Stimulated activated CD4-positive, alpha-beta T cell treated with anti-CD3 and anti-CD28 coated beads, TNF-alpha, amount 100 ng/mL, for 48 hours (primary cell): ENCODE data around the gene SNAI3.

Source experiments
- DNase-seq, 3 donors: peaks; one replicate each; pipeline ENCODE4 v3.0.0-alpha.2; 2020; ENCODE audit warnings: low read depth in 3 of 3

Gene SNAI3

DNA sequence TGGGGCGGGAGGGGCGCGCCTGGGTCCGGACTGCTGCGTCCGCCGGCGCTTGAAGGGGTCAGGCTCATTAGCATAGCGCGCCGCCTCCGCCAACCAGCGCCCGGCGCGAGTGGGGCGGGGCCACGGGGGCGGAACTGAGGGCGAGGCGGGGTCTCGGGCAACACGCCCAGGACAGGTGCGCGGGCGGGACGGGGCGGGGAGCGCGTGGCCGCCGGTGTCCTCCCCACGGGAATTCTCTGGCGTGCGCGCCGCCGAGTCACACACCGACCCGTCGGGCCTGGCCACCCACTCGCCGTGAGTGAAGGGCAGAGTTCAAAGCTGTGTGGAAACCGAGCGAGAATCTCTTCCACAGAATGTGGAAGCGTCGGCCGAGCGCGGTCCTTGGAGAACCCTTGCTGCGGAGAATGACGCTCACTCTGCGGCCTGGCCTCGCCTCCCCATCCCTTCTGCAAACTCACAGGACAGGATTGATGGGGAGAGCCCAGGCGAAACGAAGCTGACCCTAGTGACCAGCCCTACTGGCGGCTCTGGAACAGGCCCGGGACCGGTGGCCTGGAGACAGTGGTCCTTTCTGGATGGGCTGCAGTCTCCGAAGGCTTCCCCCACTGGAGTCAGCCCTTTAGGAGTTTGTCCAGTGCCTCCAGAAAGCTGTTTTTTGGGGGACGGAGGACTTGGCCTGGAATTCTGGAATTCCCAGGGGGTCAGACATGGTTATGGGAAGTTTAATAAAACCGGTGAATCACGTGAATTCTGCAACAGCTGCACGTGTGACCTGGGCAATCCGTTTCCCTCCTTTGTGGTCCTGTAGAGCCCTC lies at the start of gene SNAI3:
Gene SNAI3, minus strand, starts transcription at position 69 of the 815 bp plus-strand sequence. CDS start 101 bp downstream, outside the sequence.
- DNase-seq, result peak; percentile 70 to 91 (median 72)

DNA sequence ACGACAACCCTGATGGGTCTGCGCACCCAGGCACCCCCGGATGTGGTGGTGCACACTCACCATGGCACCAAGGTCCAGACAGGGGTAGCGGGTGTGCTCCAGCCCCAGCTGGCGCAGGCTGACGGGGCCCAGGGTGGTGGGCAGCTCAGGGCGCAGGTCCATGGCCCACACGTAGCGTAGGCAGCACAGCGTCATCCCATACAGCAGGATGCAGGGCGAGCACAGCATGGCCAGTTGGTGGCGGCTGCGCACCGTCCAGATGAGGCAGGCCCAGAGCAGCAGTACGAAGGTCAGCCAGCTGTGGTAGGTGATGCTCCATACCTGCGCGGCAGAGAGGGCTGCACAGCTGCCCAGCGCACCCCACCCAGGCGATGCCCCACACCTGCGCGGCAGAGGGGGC lies 49.8 kb upstream of the SNAI3 start:
- no peak for DNase-seq

DNA sequence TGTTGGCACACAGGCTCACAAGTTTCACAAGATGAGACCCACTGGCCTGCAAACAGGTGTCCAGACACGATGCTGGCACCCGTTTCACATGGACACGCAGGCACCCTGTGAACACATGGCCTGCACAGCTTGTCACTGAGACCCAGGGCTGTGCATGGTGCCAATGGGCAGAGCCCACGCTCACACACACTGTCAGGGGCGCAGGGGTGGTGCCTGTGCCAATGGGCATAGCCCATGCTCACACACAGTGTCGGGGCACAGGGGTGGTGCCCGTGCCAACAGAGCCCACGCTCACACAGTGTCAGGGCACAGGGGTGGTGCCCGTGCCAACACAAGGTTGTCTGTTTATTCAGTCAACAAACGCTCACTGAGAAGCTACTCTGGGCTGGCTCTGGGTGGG lies 49.3 kb upstream of the SNAI3 start:
- no peak for DNase-seq

DNA sequence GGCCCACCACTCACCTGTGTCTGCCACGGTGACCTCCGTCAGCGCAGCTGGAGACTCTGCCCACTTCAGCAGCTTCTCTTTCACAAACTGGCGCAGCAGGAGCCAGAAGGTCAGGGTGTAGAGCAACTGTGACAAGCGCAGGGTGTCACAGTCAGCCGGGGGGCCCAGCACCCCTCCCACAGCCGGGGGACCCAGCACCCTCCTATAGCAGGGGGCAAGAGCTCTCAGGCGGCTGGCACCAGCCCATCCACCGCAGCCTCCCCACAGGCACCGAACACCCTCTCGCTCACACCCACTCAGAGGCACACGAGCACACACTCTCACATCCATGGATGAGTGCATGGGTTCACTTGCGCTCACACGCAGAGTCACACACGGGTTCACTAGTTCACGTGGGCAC lies 48.8 kb upstream of the SNAI3 start:
- DNase-seq, result no peak

DNA sequence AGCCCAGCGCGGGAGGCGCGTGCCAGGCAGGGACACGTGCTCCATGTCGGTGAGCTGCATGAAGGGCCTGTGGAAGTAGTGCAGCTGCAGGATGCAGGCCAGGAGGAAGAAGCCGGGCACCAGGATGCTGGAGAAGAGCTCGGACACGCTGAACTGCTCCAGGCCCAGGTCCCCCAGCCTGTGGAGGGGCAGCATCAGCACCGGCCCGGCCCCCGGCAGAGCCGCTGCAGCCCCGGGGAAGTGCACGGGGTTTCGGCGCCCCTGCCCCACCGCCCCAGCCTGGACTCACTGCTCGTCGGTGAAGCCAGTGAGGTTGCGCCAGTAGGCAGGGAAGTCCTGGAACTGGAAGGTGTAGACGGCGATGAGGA lies 48.0 kb upstream of the SNAI3 start:
- no peak for DNase-seq

DNA sequence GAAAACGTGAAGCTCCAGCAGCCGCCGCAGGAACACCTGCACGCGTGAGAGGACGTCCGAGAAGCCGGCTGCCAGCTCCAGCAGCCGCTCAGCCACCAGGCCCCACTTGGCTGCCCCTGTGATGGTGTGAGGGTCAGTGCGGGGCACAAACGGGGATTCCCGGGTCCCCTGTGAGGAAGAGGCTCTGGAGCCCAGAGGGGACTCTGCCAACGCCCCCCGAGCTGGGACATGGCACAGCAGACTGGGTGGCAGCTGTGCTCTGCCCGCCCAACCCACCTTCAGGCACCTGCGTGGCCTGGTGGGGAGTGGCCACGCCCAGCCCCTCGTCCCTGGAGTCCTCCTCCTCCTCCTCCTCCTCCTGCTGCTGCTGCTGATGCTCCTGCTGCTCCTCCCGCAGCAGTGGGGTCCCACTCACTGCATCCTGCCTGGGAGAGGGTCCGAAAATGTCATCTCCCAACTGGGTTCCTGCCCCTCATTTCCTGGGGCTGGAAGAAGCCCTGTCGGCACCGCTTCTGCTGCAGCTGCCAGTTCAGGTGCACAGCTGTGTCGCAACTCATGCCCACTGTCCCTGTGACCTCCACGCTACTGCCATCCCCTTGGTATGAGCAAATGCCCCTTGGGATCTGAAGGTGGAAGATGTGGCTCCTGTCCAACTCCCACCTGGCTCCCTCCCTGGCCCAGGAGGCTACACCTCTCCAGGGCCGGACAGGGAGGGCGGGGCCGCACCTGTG lies 47.5 kb upstream of the SNAI3 start:
- no peak for DNase-seq

DNA sequence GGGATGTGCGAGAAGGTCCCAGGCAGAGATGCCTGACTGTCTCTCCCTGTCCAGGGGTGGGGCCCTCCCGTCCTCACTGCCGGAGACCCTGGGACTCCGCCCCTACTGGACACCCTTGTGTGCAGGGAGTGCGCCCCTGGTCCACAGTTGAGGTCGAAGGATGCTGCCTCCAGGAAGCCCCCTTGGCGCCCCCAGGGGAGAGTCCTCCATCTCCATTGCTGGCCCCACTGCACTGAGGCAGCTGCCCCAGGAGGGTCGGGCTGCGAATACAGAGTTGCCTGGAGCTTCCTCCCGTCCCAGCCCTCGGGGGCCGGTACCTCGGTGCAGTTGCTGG lies 46.6 kb upstream of the SNAI3 start:
- DNase-seq, result no peak

DNA sequence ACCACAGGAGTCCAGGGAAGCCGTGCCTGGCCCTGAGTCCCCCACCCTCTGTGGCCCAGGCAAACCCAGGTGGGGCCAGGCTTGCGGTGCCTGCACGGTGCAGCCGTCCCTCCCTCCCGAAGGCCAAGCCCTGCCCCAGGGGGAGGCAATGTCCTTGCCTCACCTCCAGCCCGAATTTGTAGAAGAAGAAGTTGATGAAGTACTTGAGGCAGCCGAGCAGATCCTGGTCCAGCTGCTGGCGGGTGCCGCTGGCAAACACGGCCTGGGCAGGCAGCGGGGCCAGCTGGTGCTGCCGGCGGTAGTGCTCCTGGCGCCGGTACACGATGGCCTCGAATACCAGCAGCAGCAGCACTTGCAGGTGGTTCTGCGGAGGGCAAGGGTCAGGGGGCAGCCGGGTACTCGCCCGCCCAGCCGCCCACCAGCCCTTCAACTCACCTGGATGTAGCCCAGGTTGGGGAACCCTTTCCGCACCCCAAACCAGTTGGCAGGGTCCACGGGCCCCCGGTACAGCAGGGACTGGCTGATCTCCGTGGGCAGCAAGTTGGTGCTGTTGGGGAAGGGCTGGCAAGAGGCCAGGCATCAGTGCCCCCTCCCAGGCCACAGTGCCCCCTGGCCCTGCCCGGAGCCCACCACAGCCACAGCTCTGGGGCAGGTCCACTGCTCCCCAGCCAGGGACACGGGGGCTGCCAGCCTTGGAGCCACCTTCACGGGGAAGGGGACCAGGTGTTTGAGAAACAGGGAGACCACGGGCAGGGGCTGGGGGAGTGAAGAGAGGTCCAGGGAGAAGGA lies 46.1 kb upstream of the SNAI3 start:
- no peak for DNase-seq

DNA sequence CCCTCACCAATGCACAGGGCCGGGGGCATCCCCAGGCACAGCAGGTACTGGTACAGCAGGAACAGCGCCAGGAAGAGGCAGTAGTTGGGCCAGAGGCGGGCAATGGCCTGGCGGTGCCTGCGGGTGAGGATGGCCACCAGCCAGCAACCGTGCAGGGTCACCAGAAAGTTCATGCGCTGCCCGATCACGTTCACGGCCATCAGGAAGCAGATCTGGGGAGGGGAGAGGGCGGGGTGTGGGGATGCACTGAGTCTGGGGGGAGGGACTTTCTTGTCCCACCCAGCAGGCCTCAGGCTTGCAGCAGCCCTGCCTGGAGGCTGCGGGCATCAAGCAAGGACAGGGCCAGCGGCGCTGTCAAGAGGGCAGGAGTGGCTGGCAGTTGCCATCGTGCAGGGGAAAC lies 45.4 kb upstream of the SNAI3 start:
- DNase-seq, result no peak

DNA sequence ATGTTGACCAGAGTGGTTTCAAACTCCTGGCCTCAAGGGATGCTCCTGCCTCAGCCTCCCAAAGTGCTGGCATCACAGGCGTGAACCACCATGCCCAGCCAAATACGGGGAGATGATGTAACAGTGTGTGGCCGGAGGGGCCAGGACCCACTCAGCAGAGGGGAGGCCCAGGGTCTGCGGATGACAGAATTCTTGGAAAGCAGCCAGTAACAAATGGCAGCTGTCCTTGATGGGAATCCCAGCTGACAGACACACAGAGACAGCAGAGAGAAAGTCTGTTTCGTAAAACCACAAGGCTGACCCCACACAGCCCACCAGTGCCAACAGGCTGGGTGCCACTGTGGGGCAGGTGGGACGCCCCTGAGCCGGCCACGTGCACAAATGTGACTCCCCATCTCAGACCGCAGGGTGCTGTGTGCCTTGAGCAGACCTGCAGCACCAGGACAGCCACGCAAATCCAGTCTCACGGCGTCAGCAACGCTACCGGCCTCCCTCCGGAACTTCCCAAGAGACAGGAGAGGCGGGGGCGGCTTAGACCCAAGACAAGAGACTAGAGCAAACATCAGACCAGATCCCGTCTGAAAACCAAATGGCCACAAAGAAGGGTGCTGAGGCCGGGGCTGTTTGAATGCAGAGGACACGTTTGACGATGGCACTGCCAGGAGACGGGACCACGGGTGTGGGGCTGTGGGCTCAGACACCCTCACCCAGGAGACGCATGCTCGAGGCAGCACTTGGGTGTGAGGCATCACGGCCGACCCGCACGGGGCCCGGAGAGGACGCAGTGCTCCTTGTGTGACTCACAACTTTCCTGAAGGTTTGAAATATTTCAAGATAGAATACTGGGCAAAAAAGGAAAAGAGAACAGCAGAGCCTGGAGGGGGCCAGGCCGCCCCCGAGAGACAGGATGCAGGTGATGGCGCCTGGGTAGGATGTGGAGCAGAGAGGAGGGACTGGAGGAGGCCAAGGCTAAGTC lies 44.6 kb upstream of the SNAI3 start:
- DNase-seq, result no peak

DNA sequence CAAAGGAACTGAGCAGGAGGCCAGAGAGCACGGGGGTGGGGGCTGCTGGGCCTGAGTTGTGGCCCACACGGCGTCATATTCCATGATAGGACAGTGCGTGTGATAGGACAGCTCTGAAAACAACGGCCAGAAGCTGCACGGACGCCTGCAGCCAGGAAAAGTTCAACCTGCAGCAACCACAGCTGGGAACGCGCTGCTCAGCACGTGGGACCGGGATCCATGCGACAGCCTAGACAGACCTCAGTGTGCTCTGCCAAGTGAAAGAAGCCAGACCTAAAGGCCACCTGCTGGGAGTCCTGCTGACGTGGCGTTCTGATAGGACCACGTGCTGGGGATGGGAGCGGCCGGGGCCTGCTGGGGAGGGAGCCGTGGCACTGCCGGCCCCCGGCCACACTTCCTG lies 41.6 kb upstream of the SNAI3 start:
- DNase-seq, result no peak

DNA sequence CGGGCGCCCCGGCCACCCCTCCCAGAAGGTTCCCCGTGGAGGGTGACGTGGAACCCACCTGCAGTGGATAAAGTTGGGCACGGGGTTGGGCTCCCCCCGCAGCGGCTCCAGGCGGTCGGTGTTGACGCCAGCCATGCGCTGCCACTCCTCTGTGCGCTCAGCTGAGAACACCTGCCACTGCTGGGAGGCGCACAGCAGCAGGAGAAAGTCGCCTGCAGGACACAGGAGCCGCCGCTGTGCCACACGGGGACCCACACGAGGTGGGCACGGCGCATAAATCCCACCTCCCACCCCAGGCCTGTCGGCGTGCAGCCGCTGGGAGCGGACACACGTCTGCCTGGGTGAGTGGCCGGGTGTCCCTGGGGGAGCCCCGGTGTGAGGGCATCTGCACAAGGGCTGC lies 40.7 kb upstream of the SNAI3 start:
- DNase-seq, result no peak

DNA sequence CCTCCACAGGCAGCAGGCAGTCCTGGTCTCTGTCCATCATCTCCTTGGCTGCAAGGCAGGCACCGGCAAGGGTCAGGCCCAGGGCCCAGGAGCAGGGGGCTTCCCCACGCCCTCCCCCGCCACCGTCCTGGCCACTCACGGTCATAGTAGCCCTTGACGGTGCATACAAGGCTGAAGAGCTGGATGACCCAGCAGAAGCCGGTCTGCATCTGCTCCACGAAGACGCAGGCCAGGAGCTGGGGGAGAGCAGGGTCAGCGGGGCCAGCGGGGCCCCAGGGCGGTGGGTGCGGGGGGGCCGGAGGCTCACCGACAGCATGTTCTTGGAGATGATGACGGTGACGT lies 40.1 kb upstream of the SNAI3 start:
- no peak for DNase-seq

DNA sequence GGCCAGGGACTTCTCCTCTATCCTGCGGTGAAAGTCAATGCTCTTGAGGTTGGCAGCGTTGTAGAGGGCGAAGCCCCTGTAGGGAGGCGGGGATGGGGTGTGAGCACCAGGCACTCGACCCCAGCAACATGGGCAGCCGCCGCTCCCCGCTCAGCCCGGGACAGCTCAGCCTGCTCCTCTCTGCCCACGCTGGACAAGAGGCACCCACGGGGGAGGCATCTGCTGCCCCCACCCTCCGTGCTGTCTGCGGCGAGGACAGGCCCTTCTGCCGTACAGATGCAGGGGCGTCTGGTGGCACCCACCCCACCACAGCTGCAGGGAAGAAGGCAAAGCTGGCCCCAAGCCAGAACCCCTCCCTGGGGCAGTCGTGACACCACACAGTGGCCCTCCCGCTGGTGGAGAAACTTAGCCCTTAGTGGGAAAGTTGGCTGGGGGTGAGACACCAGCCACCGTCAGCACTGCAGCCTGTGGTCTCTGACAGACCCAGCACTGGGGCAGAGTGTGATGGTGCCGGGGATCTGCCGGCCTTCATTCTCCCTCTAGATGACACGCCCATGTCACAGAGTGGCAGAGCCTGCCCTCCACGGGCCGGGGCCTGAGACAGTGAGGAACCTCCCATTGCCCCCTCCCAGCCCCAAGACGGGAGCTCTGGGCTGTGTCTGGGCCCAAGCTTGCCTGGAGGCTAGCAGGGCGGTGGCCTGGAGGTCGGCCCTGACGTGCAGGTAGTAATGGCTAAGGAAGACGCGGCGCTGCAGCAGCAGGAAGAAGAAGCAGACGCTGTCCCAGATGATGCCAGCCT lies 39.5 kb upstream of the SNAI3 start:
- DNase-seq, result no peak

DNA sequence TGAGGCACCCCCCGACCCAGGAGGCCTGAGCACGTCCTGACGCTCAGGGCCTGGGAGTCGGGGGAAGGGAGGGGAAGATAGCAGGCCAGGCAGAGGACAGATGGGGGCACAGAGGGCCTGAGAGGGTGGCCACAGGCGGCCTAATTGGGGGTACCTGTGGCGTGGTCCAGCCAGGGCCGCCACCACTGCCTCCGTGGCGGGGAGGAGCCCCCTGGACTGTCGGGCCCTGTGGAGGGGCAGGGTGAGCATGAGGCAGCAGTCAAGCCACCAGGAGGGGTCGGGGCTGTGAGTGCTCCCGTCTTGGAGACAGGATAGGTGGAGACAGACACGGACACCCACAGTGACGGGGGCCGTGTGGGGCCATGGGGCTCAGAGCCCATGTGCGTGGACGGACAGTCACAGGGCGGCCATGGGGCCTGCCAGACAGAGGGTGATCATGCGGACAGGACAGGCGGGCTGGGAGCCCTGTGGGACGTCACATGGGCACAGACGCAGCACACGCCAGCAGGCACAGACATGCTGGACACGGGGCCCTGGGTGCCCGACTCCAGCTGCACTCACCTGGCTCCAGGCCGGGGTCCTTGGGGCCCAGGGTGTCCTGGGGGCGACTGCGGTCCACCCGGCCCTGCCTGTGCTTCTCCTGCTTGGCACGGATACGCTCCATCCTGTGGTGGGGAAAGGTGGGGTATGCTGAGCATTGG lies 38.7 kb upstream of the SNAI3 start:
- no peak for DNase-seq

DNA sequence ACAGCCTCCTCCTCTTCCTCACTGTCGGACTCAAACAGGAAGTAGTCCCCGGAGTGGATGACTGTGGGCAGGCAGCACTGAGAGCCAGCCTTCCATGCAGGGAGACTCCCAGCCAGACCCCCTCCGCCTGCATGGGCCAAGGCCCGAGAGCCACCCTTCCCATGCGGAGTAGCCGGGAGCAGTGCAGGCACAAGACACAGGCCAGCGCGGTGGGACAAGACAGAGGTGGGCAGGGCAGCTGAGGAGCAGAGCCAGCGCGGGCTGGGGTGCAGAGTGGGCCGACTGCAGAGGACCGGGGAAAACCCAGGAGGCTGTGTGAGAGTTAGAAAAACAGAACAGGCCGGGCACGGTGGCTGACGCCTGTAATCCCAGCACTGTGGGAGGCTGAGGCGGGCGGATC lies 37.6 kb upstream of the SNAI3 start:
- no peak for DNase-seq

DNA sequence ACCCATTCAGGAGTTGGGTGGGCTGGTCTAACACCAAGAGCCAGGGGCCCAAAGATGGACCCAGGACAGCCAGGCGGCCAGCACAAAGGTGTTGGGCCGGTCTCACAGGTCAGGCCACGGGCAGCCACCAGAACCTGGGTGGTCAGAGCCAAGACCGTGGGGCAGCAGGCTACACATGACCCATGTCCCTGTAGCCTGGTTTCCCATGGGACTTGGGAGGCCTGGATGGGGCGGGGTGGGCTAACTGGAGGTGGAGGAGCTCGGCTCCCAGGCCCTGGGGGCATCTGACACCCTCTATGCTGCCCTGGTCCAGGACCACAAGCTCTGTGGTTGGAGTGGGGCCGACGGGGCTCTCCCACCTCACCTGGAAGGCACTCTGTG lies 37.2 kb upstream of the SNAI3 start:
- DNase-seq, result no peak

DNA sequence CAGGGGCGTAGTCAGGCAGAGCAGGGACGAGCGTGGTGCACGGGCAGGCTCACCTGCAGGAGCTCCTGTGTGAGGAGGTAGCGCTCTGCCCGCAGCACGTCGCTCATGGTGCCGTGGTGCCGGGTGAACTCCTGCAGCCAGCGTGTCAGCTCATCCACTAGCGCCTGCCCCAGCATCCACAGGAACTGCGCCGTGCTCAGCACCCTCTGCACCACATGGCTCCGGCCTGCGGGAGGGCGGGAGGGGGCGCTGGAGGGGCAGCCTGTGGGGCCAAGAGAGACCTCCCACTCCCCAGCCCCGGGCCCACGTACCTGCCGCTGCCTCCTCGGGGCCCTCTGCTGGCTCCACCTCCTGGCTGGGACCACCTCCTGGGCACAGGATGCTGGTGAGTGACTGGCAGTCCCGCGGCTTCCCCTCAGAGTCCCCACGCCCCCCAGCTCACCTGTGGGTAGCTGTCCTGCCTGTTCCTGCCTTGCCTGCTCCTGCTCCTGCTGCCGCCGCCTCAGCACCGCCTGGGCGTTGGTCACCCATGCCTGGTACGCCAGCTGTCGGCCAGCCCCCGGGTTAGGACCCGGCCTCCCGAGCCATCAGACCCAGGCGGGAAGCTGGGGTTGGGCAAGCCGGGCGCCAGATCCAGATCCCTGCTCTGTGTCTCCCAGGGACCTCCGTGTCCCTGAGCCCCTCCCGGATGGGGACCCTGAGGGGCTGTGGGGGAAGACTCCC lies 36.6 kb upstream of the SNAI3 start:
- DNase-seq, result no peak
